GM12874 (cell line): ENCODE results near the gene MMADHC.

ENCODE experiments used
- TF ChIP-seq, protein P1 (sequence below): IDR thresholded peaks from 2 replicates; pipeline ENCODE4 v1.5.1; 2011; ENCODE audit warnings: low read depth, mild to moderate bottlenecking, control low read depth, low read length, moderate library complexity; ENCODE audit not compliant: insufficient read depth

MMADHC gene

DNA sequence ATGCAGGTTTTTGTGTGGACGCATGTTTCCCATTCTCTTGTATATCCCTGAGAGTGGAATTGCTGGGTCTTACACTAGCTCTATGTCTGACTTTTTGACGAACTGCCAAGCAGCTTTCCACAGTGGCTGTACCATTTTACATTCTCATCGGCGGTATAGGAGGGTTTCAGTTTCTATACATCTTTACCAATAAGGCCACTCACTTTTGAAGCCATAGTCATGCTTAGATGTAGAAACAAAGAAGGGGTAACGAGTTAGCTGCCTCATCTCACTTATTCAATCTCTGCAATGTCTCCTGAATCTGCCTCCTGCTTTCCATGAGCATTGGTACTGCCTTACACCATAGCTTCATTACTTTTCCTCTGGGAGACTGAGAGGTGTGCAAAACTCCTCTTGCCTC lies 47.4 kb downstream of the MMADHC start:
- TF ChIP-seq, protein P1, sequence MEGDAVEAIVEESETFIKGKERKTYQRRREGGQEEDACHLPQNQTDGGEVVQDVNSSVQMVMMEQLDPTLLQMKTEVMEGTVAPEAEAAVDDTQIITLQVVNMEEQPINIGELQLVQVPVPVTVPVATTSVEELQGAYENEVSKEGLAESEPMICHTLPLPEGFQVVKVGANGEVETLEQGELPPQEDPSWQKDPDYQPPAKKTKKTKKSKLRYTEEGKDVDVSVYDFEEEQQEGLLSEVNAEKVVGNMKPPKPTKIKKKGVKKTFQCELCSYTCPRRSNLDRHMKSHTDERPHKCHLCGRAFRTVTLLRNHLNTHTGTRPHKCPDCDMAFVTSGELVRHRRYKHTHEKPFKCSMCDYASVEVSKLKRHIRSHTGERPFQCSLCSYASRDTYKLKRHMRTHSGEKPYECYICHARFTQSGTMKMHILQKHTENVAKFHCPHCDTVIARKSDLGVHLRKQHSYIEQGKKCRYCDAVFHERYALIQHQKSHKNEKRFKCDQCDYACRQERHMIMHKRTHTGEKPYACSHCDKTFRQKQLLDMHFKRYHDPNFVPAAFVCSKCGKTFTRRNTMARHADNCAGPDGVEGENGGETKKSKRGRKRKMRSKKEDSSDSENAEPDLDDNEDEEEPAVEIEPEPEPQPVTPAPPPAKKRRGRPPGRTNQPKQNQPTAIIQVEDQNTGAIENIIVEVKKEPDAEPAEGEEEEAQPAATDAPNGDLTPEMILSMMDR = no peak

DNA sequence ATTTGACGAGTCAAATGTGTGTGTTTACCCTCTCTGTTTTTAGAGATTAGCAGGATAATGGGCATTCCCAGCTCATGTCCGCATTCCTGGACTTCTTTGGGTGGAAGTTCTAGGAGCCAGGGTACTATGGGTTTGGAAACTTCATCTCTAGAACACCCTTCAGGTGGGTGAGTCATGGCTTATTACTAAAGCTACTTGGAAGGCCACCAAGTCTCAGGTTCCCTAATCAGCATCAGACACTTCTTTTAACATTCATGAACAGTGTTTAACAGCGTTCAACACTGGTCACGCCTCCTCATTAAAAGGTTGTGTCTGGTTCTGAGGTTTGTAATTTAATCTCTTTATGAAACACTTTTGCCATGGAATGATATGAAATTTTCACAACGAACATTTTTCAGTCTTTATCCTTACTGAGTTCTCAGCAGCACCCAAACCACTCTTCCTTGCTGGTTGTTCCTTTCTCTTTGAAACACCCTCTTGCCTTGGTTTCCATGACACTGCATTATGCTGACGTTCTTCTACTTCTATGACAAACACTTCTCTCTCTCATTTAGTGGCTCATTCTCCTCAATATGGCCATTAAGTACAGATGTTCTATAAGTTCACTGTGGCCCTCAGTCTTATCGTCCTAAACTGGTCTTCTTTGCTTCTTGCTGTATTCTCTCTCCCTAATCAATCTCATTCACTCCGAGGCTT lies 49.3 kb downstream of the MMADHC start:
- TF ChIP-seq, protein P1 = no peak

DNA sequence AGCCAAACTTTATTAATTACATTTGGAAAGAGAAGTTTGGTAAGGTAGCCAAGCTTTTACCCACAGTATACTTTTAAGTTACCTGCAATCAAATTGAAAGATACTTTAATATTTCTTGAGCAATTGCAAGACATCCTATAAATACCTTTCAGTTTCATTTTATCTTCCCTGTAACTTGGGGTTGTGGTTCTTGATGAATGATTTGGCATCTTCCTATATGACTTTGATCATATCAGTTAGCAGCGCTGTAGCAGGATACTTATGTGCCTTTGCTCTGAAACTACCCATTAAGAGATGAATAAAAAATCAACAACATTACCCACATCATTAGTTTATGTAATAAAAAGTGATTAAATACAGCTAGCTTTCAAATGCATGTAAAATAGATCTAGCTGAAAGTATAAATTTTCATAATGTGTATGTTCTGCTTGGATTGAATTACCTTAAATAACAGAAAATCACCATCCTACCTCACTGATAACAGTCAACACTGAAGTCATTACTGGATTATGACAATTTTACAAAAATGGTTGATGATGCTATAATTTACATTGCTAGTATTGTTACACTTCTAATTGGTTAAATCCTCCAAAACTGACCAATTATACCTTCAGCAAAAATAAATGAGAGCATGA lies 50.4 kb downstream of the MMADHC start:
- TF ChIP-seq, protein P1 = no peak

DNA sequence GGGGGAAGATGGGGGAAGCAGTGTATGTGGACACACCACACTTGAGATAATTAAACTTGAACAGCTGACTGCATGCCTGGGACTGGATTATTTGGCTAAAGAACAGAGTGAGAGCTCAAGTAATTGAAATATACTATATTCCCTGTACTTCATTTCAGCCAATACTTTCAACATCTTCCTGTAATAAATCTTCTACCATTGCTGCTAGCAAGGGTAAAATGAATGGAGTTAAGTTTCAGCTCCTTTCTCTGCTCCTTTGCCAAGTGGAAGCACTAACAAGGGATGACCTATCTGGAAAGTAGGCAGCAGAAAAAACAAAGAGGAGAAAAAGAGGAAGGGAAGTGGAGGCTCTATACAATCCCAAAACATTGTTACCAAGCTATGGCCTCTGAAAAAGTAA lies 50.9 kb downstream of the MMADHC start:
- TF ChIP-seq, protein P1 = no peak

DNA sequence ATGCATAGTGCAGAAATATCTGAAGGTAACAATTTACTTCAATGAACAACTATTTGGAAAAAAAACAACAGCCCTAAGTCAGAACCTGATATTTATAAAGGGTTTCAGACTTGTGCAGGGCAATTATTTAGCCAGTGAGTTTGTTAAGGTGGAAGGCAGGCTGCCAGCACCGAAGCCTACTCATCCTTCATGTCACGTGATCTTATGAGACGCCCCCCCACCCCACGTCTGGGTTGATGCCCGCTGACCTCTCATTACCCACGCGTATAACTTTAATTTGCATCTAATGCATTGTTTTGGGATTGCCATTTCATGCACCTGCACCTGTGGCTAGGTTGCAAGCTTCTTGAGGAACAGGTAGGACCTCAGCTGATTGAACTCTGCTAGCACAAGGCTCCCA lies 52.9 kb downstream of the MMADHC start:
- TF ChIP-seq, protein P1 = no peak

DNA sequence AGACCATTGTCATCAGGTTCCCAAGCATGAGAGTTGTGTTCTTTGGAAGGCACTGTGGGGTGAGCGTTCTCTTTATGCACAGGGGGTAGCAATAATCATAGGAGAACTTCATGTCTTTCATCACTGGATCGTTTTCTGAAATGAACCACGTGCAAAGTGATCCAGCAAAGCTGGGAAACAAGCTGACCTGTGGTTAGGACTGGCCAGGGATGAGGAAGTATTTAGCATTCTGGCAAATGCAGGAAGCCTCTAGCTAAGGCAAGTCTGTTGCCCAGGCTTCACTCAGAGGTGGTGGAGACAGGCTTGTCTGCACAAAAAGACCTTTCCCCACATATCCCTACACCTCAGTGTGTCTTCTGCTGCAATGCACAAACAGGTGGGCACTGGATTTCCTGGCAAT lies 58.6 kb downstream of the MMADHC start:
- TF ChIP-seq, protein P1 = no peak

DNA sequence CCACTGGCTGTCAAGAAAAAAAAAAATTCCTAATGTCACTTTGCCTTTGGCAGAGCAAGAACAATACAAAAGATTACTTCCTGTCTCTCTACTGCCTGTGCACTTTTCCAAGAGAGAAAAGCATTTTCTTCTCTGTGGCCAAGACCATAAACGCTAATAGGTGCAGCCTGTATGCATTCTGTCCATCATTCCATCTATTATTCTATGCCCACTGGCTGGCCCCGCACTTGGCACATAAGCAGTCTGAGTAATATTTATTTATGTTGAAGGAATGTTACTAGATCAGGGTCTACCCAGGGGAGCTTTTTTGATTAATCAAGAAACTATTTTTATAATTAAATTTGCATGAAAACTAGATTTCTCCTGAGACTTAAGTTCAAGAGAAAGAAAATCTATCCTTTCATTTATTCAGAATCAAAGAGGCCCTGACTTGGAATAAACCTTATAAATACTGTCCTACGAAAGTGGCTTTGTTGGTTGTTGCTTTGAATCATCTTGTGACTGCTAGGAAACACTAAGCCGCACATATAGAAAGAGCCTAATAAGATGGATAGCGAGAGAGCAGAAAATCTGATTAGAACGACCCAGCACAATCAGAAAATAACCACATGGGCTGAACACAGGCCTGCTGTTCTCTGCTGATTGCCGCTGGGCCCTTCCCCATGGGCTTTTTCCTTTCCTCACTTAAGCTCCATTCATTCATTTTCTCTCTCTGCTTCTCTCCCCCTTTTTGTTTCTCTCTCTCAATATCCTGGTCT lies 59.4 kb downstream of the MMADHC start:
- TF ChIP-seq, protein P1 = no peak
